Endothelial cell of umbilical vein (primary cell): ENCODE measurements around the gene CPED1.

Source experiments
- EZH2 ChIP-seq: IDR thresholded peaks from 2 replicates; pipeline ENCODE4 v1.6.1; 2012; ENCODE audit warnings: borderline replicate concordance, low read depth, mild to moderate bottlenecking, moderate library complexity, low read length, inconsistent platforms; ENCODE audit not compliant: severe bottlenecking
- FOS ChIP-seq: IDR thresholded peaks from 2 replicates; pipeline ENCODE4 v1.6.1; 2011; ENCODE audit warnings: mild to moderate bottlenecking, low read length, moderate library complexity, borderline replicate concordance; ENCODE audit not compliant: insufficient read depth
- GATA2 ChIP-seq: IDR thresholded peaks from 2 replicates; pipeline ENCODE4 v1.7.0; 2011; ENCODE audit warnings: low read depth, mild to moderate bottlenecking, moderate library complexity, mixed read lengths, low read length; ENCODE audit not compliant: insufficient read length, insufficient read depth
- JUN ChIP-seq: IDR thresholded peaks from 2 replicates; pipeline ENCODE4 v1.6.1; 2011; ENCODE audit warnings: borderline replicate concordance, low read depth; ENCODE audit not compliant: insufficient read length, insufficient read depth
- POLR2A ChIP-seq: IDR thresholded peaks from 2 replicates; pipeline ENCODE4 v1.6.1; 2012; ENCODE audit warnings: low read depth, mild to moderate bottlenecking, control low read depth, low read length
- POLR2AphosphoS5 ChIP-seq: IDR thresholded peaks from 2 replicates; pipeline ENCODE4 v1.6.1; 2012; ENCODE audit warnings: low read depth, mild to moderate bottlenecking, control low read depth, low read length, moderate library complexity; ENCODE audit not compliant: insufficient read depth
- TF ChIP-seq, protein P1 (sequence below), 2 donors: IDR thresholded peaks; 1 replicate in 1 of 2; 2 replicates in 1 of 2; pipeline ENCODE4 v1.5.1; 2011; ENCODE audit warnings: low read length in 2 of 2, mild to moderate bottlenecking in 2 of 2, moderate library complexity in 2 of 2, control low read depth in 1 of 2, inconsistent platforms in 1 of 2, low read depth in 1 of 2; ENCODE audit not compliant: insufficient read depth in 1 of 2; ENCODE audit errors: extremely low read depth in 1 of 2
- TF ChIP-seq, protein P2 (sequence below): IDR thresholded peaks from 2 replicates; pipeline ENCODE4 v1.6.1; 2011; ENCODE audit not compliant: insufficient read depth, insufficient read length

DNA sequence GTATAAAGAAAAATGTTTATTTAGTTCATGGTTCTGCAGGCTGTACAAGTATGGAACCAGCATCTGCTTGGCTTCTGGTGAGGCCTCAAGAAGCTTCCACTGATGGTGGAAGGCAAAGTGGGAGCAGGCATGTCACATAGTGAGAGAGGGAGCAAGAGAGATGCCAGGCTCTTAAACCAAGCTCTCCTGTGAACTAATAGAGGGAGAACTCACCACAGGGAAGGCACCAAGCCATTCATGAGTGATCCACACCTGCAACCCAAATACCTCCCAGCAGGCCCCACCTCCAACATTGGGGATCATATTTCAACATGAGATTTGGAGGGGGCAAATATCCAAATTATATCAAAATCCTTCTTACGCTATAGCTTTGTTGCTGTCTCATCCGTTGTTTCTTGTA is 113.1 kb downstream of the CPED1 start:
- TF ChIP-seq, protein P1, sequence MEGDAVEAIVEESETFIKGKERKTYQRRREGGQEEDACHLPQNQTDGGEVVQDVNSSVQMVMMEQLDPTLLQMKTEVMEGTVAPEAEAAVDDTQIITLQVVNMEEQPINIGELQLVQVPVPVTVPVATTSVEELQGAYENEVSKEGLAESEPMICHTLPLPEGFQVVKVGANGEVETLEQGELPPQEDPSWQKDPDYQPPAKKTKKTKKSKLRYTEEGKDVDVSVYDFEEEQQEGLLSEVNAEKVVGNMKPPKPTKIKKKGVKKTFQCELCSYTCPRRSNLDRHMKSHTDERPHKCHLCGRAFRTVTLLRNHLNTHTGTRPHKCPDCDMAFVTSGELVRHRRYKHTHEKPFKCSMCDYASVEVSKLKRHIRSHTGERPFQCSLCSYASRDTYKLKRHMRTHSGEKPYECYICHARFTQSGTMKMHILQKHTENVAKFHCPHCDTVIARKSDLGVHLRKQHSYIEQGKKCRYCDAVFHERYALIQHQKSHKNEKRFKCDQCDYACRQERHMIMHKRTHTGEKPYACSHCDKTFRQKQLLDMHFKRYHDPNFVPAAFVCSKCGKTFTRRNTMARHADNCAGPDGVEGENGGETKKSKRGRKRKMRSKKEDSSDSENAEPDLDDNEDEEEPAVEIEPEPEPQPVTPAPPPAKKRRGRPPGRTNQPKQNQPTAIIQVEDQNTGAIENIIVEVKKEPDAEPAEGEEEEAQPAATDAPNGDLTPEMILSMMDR (IDR thresholded peaks at IDR 0.05; ENCODE audit: extremely low read depth in 1 of 2, insufficient read depth in 1 of 2, low read depth in 1 of 2, low read length in 2 of 2) = no peak
- TF ChIP-seq, protein P2, sequence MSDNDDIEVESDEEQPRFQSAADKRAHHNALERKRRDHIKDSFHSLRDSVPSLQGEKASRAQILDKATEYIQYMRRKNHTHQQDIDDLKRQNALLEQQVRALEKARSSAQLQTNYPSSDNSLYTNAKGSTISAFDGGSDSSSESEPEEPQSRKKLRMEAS = no peak
- TF ChIP-seq POLR2AphosphoS5 (no peak), EZH2 (no peak), GATA2 (no peak), POLR2A (no peak), FOS (no peak), JUN (no peak)
